OCI-LY3 (cell line): ENCODE measurements around the gene SPG21.
A peak's percentile ranks its signal among the peaks of the same experiment; 100 is the strongest.

Source experiments
- H2AFZ ChIP-seq: fragments of 200-600, 300-600 bp; shearing (Covaris generic); 2 replicates; pipeline ENCODE4 v1.6.0; 2014; ENCODE audit warnings: antibody characterized with exemption, low read depth, low read length
- H3K27ac ChIP-seq: fragments of 200-600, 300-600 bp; sonication (generic); 2 replicates; pipeline ENCODE4 v1.5.1; 2014; ENCODE audit warnings: mild to moderate bottlenecking, low read length, moderate library complexity, mixed read lengths
- H3K27me3 ChIP-seq: fragments of 200-600, 300-600 bp; sonication (generic); 2 replicates; pipeline ENCODE4 v1.6.1; 2014; ENCODE audit warnings: low read depth, low read length, mixed read lengths
- H3K36me3 ChIP-seq: fragments of 200-600, 300-600 bp; sonication (generic); replicated peaks from 2 replicates; pipeline ENCODE3; 2014; ENCODE audit warnings: low read depth, low read length, mixed read lengths
- H3K4me1 ChIP-seq: fragments of 300-600, 200-600 bp; sonication (generic); 2 replicates; pipeline ENCODE4 v1.6.1; 2014; ENCODE audit warnings: low read length, mixed read lengths
- H3K4me2 ChIP-seq: fragments of 200-600, 300-600 bp; sonication (generic); 2 replicates; pipeline ENCODE4 v1.6.1; 2014; ENCODE audit warnings: low read length, mixed read lengths
- H3K4me3 ChIP-seq: fragments of 300-600, 200-600 bp; sonication (generic); 2 replicates; pipeline ENCODE4 v1.5.1; 2014; ENCODE audit warnings: antibody characterized with exemption, mild to moderate bottlenecking, low read length, moderate library complexity
- H3K79me2 ChIP-seq: fragments of 300-600, 200-600 bp; shearing (Covaris generic); 2 replicates; pipeline ENCODE4 v1.6.1; 2014; ENCODE audit warnings: mild to moderate bottlenecking, low read length, mixed read lengths
- H3K9ac ChIP-seq: fragments of 300-600, 200-600 bp; shearing (Covaris generic); 2 replicates; pipeline ENCODE4 v1.6.0; 2014; ENCODE audit warnings: mild to moderate bottlenecking, low read length, moderate library complexity
- H3K9me3 ChIP-seq: fragments of 200-600, 300-600 bp; shearing (Covaris generic); 2 replicates; pipeline ENCODE4 v1.6.1; 2014; ENCODE audit warnings: low read length, mixed read lengths; ENCODE audit not compliant: insufficient read depth
- H4K20me1 ChIP-seq: fragments of 200-600, 300-600 bp; sonication (generic); 2 replicates; pipeline ENCODE4 v1.6.1; 2016; ENCODE audit warnings: low read length, mixed read lengths; ENCODE audit not compliant: insufficient read depth
- EZH2phosphoT487 ChIP-seq: fragments of 200-600 bp; shearing (Covaris generic); IDR thresholded peaks from 2 replicates; pipeline ENCODE4 v1.6.1; 2018; ENCODE audit warnings: antibody characterized with exemption, mixed run types, low read depth
- TF ChIP-seq, protein P1 (sequence below): fragments of 200-600, 300-600 bp; sonication (generic); IDR thresholded peaks from 2 replicates; pipeline ENCODE4 v1.5.1; 2014; ENCODE audit warnings: antibody characterized with exemption, low read length, low read depth

Gene SPG21

DNA sequence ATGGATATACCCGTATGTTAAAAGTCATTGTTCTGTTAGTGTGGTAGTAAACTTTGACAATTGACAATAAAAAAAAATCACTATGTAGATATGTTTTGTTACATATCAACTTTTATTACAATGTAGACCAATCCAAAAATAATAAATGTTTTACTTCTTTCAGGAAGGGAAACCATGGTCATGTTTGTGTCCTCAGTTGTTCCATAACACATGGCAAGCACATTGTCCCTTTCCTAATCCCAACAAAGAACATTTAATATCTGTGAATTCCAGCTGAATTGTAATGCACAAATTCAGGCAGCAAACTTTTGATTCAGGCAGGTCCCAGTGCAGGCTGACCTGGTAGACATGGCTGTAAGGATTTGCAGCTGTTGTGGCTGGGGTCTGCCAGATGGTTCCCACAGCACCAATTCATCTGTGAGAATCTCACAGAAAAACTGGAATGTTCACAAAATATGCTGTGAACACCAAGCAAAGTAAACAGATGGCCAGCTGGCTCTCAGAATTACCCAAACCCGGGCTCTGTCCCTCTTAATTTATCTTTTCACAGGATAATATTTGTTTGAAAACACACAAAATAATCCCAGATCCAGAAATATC lies 1.9 kb upstream of the SPG21 start:
- H2AFZ ChIP-seq = no peak overlapping the region
- TF ChIP-seq, protein P1, sequence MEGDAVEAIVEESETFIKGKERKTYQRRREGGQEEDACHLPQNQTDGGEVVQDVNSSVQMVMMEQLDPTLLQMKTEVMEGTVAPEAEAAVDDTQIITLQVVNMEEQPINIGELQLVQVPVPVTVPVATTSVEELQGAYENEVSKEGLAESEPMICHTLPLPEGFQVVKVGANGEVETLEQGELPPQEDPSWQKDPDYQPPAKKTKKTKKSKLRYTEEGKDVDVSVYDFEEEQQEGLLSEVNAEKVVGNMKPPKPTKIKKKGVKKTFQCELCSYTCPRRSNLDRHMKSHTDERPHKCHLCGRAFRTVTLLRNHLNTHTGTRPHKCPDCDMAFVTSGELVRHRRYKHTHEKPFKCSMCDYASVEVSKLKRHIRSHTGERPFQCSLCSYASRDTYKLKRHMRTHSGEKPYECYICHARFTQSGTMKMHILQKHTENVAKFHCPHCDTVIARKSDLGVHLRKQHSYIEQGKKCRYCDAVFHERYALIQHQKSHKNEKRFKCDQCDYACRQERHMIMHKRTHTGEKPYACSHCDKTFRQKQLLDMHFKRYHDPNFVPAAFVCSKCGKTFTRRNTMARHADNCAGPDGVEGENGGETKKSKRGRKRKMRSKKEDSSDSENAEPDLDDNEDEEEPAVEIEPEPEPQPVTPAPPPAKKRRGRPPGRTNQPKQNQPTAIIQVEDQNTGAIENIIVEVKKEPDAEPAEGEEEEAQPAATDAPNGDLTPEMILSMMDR = no peak
- no peak for TF ChIP-seq EZH2phosphoT487
- peaks cover 14% of the 10 kb centered on the region for H3K4me1 ChIP-seq
- no peak overlapping the region for H3K4me2 ChIP-seq
- no peaks in the 10 kb centered on the region for H4K20me1 ChIP-seq
- no peak overlapping the region for H3K27ac ChIP-seq
- H3K9ac ChIP-seq = no peak overlapping the region
- peaks cover 30% of the 10 kb centered on the region for H3K79me2 ChIP-seq
- no peaks in the 10 kb centered on the region for H3K27me3 ChIP-seq
- peaks cover 11% of the 10 kb centered on the region for H3K36me3 ChIP-seq
- no peaks in the 10 kb centered on the region for H3K9me3 ChIP-seq
- H3K4me3 ChIP-seq = no peak overlapping the region

DNA sequence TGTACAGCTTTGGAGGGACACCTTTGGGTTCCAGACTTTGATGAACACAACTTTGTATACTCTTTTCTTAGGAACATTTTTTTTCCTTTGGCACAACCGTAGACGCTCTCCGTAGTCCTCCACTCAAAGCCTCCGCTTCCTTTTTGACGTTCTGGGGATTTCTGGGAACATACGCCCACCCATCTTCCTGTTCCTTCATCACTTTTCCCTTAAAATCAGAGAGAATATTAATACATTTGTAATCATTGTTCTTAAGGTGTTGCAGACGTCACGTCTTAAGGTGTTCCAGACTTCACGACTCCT lies 405 bp upstream of the SPG21 start:
- peak overlapping the region; percentile 90 for H3K4me2 ChIP-seq
- H4K20me1 ChIP-seq = no peaks in the 10 kb centered on the region; the same call in 1 of the 2 replicates
- TF ChIP-seq, protein P1 = no peak
- TF ChIP-seq EZH2phosphoT487 = no peak
- peak overlapping the region; percentile 87 for H3K9ac ChIP-seq
- peaks cover 11% of the 10 kb centered on the region for H3K36me3 ChIP-seq
- H3K79me2 ChIP-seq = peaks cover 37% of the 10 kb centered on the region
- peak overlapping the region; percentile 95 for H2AFZ ChIP-seq
- peaks cover 23% of the 10 kb centered on the region for H3K4me1 ChIP-seq
- peak overlapping the region; percentile 94 for H3K4me3 ChIP-seq
- H3K27me3 ChIP-seq = no peaks in the 10 kb centered on the region
- H3K9me3 ChIP-seq = no peaks in the 10 kb centered on the region
- H3K27ac ChIP-seq = peak overlapping the region; percentile 76

GRCh38 chr15:64987136-64987535 lies 2.6 kb downstream of the SPG21 start:
- no peak overlapping the region for H3K27ac ChIP-seq

DNA sequence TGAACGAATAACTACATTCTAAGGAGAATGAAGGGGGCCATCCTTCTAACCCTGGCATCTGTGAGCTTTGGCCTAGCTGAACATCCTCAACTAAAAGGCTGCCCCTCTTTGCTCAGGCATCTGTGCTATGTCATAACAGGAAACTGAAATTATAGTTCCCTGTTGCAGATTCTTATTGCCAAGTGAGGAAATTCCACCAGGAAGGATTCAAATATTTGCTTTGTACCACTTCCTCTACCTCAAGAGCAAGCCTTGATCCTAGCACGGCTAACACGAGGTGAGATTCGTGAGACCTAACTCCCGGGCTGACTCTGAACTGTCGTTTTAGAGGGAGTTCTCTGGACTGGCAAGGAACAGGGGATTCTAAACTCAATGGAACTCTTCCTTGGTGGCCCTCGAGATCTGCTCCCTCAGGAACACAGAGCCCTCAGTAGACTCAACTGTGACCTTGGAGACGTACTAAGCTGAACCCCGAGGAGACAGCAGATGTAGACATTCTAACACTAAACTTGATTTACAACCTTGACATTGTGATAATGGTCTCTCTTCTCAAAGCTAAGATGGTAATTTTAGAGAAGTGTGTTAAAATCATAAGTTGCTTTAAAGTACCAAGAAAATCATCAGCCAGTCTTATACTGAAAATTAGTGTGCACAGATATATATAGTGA lies 4.2 kb downstream of the SPG21 start:
- no peaks in the 10 kb centered on the region for H3K9me3 ChIP-seq
- peaks cover 48% of the 10 kb centered on the region for H3K79me2 ChIP-seq
- no peak overlapping the region for H3K4me3 ChIP-seq
- peak overlapping the region; percentile 9; the same call in 1 of the 2 replicates for H3K9ac ChIP-seq
- H2AFZ ChIP-seq = no peak overlapping the region
- H3K27ac ChIP-seq = peak overlapping the region; percentile 26
- H3K36me3 ChIP-seq = peaks cover 24% of the 10 kb centered on the region
- peaks cover 25% of the 10 kb centered on the region for H3K4me1 ChIP-seq
- H3K27me3 ChIP-seq = no peaks in the 10 kb centered on the region
- TF ChIP-seq EZH2phosphoT487 = no peak
- TF ChIP-seq, protein P1 = no peak
- H3K4me2 ChIP-seq = peak overlapping the region; percentile 42
- H4K20me1 ChIP-seq = no peaks in the 10 kb centered on the region; the same call in 1 of the 2 replicates

More at GRCh38 chr15:64987136-64987535, 2.6 kb downstream of the SPG21 start:
- H3K9me3 ChIP-seq = no peaks in the 10 kb centered on the region
- no peak overlapping the region for H3K4me2 ChIP-seq
- no peak overlapping the region for H3K4me3 ChIP-seq
- peaks cover 20% of the 10 kb centered on the region for H3K36me3 ChIP-seq
- no peak overlapping the region for H3K9ac ChIP-seq
- TF ChIP-seq, protein P1 = no peak
- no peak for TF ChIP-seq EZH2phosphoT487
- no peak overlapping the region for H2AFZ ChIP-seq
- no peaks in the 10 kb centered on the region for H3K27me3 ChIP-seq
- peaks cover 29% of the 10 kb centered on the region for H3K4me1 ChIP-seq
- no peaks in the 10 kb centered on the region; the same call in 1 of the 2 replicates for H4K20me1 ChIP-seq
- peaks cover 48% of the 10 kb centered on the region for H3K79me2 ChIP-seq
